ENCODE measurements around the gene SPRED3.
"Not testable (repeated sequence)": the region's sequence is repeated elsewhere in the genome, so short reads cannot be mapped to it uniquely, and the experiment has no call there.

Gene SPRED3

GRCh38 chr19:38388349-38389100 lies at the start of gene SPRED3:
Gene SPRED3 (plus strand): TSS chr19:38388697. CDS start chr19:38390303, 1,606 bp downstream.
- no peak for DNase-seq

GRCh38 chr19:38339011-38339410 lies 49.5 kb upstream of the SPRED3 start:
- DNase-seq = not testable (repeated sequence)

- no peak for DNase-seq
Observed at GRCh38 chr19:38340927-38341326, 47.6 kb upstream of the SPRED3 start.

- DNase-seq = no peak
Observed at GRCh38 chr19:38346837-38347236, 41.7 kb upstream of the SPRED3 start.

GRCh38 chr19:38350883-38351282 lies 37.6 kb upstream of the SPRED3 start:
- no peak for DNase-seq

GRCh38 chr19:38351865-38352395 lies 36.6 kb upstream of the SPRED3 start:
- no peak for DNase-seq

GRCh38 chr19:38352611-38353010 lies 35.9 kb upstream of the SPRED3 start:
- no peak for DNase-seq

- no peak for DNase-seq
Observed at GRCh38 chr19:38355728-38356725, 32.5 kb upstream of the SPRED3 start.

- DNase-seq = no peak
Observed at GRCh38 chr19:38358071-38358470, 30.4 kb upstream of the SPRED3 start.

- DNase-seq = no peak
Observed at GRCh38 chr19:38359242-38360021, 29.1 kb upstream of the SPRED3 start.

GRCh38 chr19:38360351-38360750 lies 28.1 kb upstream of the SPRED3 start:
- no peak for DNase-seq

- DNase-seq = no peak
Observed at GRCh38 chr19:38360839-38361631, 27.5 kb upstream of the SPRED3 start.

- peak; percentile 57 for DNase-seq
Observed at GRCh38 chr19:38361633-38362075, 26.8 kb upstream of the SPRED3 start.

GRCh38 chr19:38362076-38362945 lies 26.2 kb upstream of the SPRED3 start:
- DNase-seq = peak; percentile 66

- not testable (repeated sequence) for DNase-seq
Observed at GRCh38 chr19:38362946-38363688, 25.4 kb upstream of the SPRED3 start.

- no peak for DNase-seq
Observed at GRCh38 chr19:38367041-38367440, 21.5 kb upstream of the SPRED3 start.

GRCh38 chr19:38369584-38369983 lies 18.9 kb upstream of the SPRED3 start:
- no peak for DNase-seq

- DNase-seq = no peak
Observed at GRCh38 chr19:38370299-38370698, 18.2 kb upstream of the SPRED3 start.

- no peak for DNase-seq
Observed at GRCh38 chr19:38371081-38371480, 17.4 kb upstream of the SPRED3 start.

- no peak for DNase-seq
Observed at GRCh38 chr19:38373907-38374331, 14.6 kb upstream of the SPRED3 start.

Measured in CD4-positive, alpha-beta T cell treated with Interferon gamma for 1 hour (primary cell).